HCT116 (cell line): ENCODE data around the gene GPX7. TPM values are rescaled to one million over a fixed set of nuclear protein-coding genes. Genes with fewer than 3 reads are reported as not detected.

Experiments used
- ATAC-seq: fragments of 200-7000 bp; cut with Tn5 transposase; 2 replicates; pipeline ENCODE4 v1.9.1; 2020; ENCODE audit warnings: mild to moderate bottlenecking, moderate library complexity
- BruUV-seq: library from RNA; stranded (reverse); fragments of 400-500 nt; replicated peaks from 2 replicates; lab custom pipeline; 2021; lab: Mats Ljungman, UMichigan
- CTCF ChIA-PET: fragments of 300-600 bp; sonication (Branson Sonifier 250); formaldehyde crosslinking; loops from one replicate; lab custom pipeline; 2021; ENCODE audit warnings: antibody characterized with exemption; lab: Charles Lee
- POLR2A ChIA-PET: fragments of 300-600, 350-600 bp; sonication (Branson Sonifier 250); formaldehyde crosslinking; loops from one replicate; lab custom pipeline; 2021; ENCODE audit warnings: antibody characterized with exemption; lab: Charles Lee
- RAD21 ChIA-PET, 2 experiments: fragments of 300-600 bp; sonication (Branson Sonifier 250); formaldehyde crosslinking; loops; one replicate each; lab custom pipeline; 2023; ENCODE audit warnings: low total read pairs in 2 of 2; ENCODE audit not compliant: uncharacterized antibody in 2 of 2, unreplicated experiment in 2 of 2, low non-redundant PET in 1 of 2; lab: Charles Lee
- DNase-seq: peaks from one replicate; pipeline ENCODE4 v3.0.0-alpha.2; 2010; ENCODE audit warnings: low read depth, low spot score
- H2AFZ ChIP-seq: fragments of 200-600 bp; shearing (Covaris generic), sonication (generic); 2 replicates; pipeline ENCODE4 v1.6.1; 2017; ENCODE audit warnings: low read depth, mixed run types, mixed read lengths, antibody characterized with exemption, low read length; ENCODE audit not compliant: poor library complexity, severe bottlenecking
- H3K27ac ChIP-seq: 2 replicates; pipeline ENCODE4 v1.5.1; 2012; ENCODE audit warnings: low read depth, low read length
- H3K27me3 ChIP-seq: fragments of 200-600 bp; sonication (generic); 2 replicates; pipeline ENCODE4 v1.6.1; 2016; ENCODE audit warnings: mixed run types, low read length, mixed read lengths; ENCODE audit not compliant: insufficient read depth
- H3K36me3 ChIP-seq, 2 experiments: fragments of 200-500 bp in 1 of 2; fragments of 200-600 bp in 1 of 2; sonication (Bioruptor generic) in 1 of 2; sonication (generic) in 1 of 2; 2 replicates each; pipeline versions ENCODE4 v1.5.1 to v1.6.1; 2014 to 2016; ENCODE audit warnings: low read length in 2 of 2, inconsistent platforms in 1 of 2, mixed read lengths in 1 of 2, mixed run types in 1 of 2; ENCODE audit not compliant: insufficient read depth in 2 of 2, control insufficient read depth in 1 of 2
- H3K4me1 ChIP-seq, 2 experiments: fragments of 200-600 bp in 1 of 2; sonication (generic) in 1 of 2; 2 replicates each; pipeline versions ENCODE4 v1.5.1 to v1.6.1; 2012 to 2017; ENCODE audit warnings: low read length in 2 of 2, inconsistent platforms in 1 of 2, mild to moderate bottlenecking in 1 of 2, mixed read lengths in 1 of 2, mixed run types in 1 of 2, moderate library complexity in 1 of 2; ENCODE audit not compliant: insufficient read depth in 2 of 2, control insufficient read depth in 1 of 2
- H3K4me2 ChIP-seq: fragments of 200-600 bp; sonication (generic); 2 replicates; pipeline ENCODE4 v1.6.1; 2017; ENCODE audit warnings: mixed run types, low read length, mixed read lengths
- H3K4me3 ChIP-seq, 2 experiments: fragments of 200-600 bp in 1 of 2; sonication (generic) in 1 of 2; replicated peaks in 1 of 2; 2 replicates each; pipeline ENCODE4 v1.5.1; 2011 to 2016; ENCODE audit warnings: low read length in 2 of 2, control low read depth in 1 of 2, low read depth in 1 of 2, mild to moderate bottlenecking in 1 of 2, mixed read lengths in 1 of 2, mixed run types in 1 of 2
- H3K79me2 ChIP-seq: fragments of 200-600 bp; sonication (generic); 2 replicates; pipeline ENCODE4 v1.6.1; 2017; ENCODE audit warnings: mild to moderate bottlenecking, mixed run types, low read length, moderate library complexity, mixed read lengths; ENCODE audit not compliant: insufficient read depth
- H3K9ac ChIP-seq: fragments of 200-600 bp; sonication (generic); 2 replicates; pipeline ENCODE4 v1.6.1; 2016; ENCODE audit warnings: low read length, mixed read lengths
- H3K9me2 ChIP-seq: fragments of 200-600 bp; sonication (generic), shearing (Covaris generic); 2 replicates; pipeline ENCODE4 v1.6.1; 2017; ENCODE audit warnings: mixed run types, mild to moderate bottlenecking, moderate library complexity; ENCODE audit not compliant: insufficient read depth
- H3K9me3 ChIP-seq, 2 experiments: fragments of 200-500 bp in 1 of 2; fragments of 200-600 bp in 1 of 2; sonication (Bioruptor generic) in 1 of 2; sonication (generic) in 1 of 2; 2 replicates each; pipeline ENCODE4 v1.6.1; 2014 to 2017; ENCODE audit warnings: low read length in 2 of 2, mixed read lengths in 2 of 2, inconsistent platforms in 1 of 2, low read depth in 1 of 2, mild to moderate bottlenecking in 1 of 2, mixed run types in 1 of 2, moderate library complexity in 1 of 2; ENCODE audit not compliant: control insufficient read depth in 1 of 2, insufficient read depth in 1 of 2
- H4K20me1 ChIP-seq: fragments of 200-600 bp; sonication (generic), shearing (Covaris generic); 2 replicates; pipeline ENCODE4 v1.6.1; 2017; ENCODE audit warnings: mixed run types, mild to moderate bottlenecking, moderate library complexity; ENCODE audit not compliant: insufficient read depth
- CBX3 ChIP-seq: IDR thresholded peaks from 2 replicates; pipeline ENCODE4 v1.6.1; 2012; ENCODE audit warnings: low read depth
- EGR1 ChIP-seq: IDR thresholded peaks from 2 replicates; pipeline ENCODE4 v1.6.1; 2012; ENCODE audit warnings: low read depth
- ELF1 ChIP-seq: IDR thresholded peaks from 2 replicates; pipeline ENCODE4 v1.6.1; 2012; ENCODE audit warnings: low read depth, borderline replicate concordance
- FOSL1 ChIP-seq: IDR thresholded peaks from 2 replicates; pipeline ENCODE4 v1.6.1; 2012; ENCODE audit warnings: low read depth
- JUND ChIP-seq: IDR thresholded peaks from 2 replicates; pipeline ENCODE4 v1.6.1; 2012
- POLR2A ChIP-seq: IDR thresholded peaks from 2 replicates; pipeline ENCODE4 v1.7.0; 2011; ENCODE audit warnings: borderline replicate concordance; ENCODE audit not compliant: insufficient read depth, insufficient read length; ENCODE audit errors: extremely low read depth
- POLR2AphosphoS5 ChIP-seq: IDR thresholded peaks from 2 replicates; pipeline ENCODE4 v1.6.1; 2011; ENCODE audit warnings: mild to moderate bottlenecking, low read depth, low read length, moderate library complexity
- RAD21 ChIP-seq: IDR thresholded peaks from 2 replicates; pipeline ENCODE4 v1.6.1; 2012; ENCODE audit warnings: low read depth, mild to moderate bottlenecking
- SP1 ChIP-seq: IDR thresholded peaks from 2 replicates; pipeline ENCODE4 v1.6.1; 2012; ENCODE audit warnings: low read depth
- ZNF274 ChIP-seq: fragments of 200-500 bp; sonication (Bioruptor generic); IDR thresholded peaks from 2 replicates; pipeline ENCODE4 v1.6.1; 2014; ENCODE audit warnings: mild to moderate bottlenecking, low read depth, low read length, inconsistent platforms
- intact Hi-C: fragments of 100-400 bp; cut with micrococcal nuclease; formaldehyde crosslinking; loops from 2 replicates; pipeline ENCODE4 v1.10.0; 2022
- total RNA-seq: library from RNA; stranded (reverse); gene quantifications from one replicate; pipeline ENCODE4 v1.2.1, GENCODE V29; 2021; ENCODE audit not compliant: unreplicated experiment
- TF ChIP-seq, protein P1 (sequence below): IDR thresholded peaks from 2 replicates; pipeline ENCODE4 v1.6.1; 2012; ENCODE audit warnings: low read depth
- TF ChIP-seq, protein P2 (sequence below): IDR thresholded peaks from 2 replicates; pipeline ENCODE4 v1.6.1; 2012
- TF ChIP-seq, protein P3 (sequence below): IDR thresholded peaks from 2 replicates; pipeline ENCODE4 v1.6.1; 2011; ENCODE audit warnings: mild to moderate bottlenecking, low read length, moderate library complexity; ENCODE audit not compliant: insufficient replicate concordance; ENCODE audit errors: extremely low read depth

Gene GPX7
- total RNA-seq, 1 experiment from 2014 or later: not detected

DNA sequence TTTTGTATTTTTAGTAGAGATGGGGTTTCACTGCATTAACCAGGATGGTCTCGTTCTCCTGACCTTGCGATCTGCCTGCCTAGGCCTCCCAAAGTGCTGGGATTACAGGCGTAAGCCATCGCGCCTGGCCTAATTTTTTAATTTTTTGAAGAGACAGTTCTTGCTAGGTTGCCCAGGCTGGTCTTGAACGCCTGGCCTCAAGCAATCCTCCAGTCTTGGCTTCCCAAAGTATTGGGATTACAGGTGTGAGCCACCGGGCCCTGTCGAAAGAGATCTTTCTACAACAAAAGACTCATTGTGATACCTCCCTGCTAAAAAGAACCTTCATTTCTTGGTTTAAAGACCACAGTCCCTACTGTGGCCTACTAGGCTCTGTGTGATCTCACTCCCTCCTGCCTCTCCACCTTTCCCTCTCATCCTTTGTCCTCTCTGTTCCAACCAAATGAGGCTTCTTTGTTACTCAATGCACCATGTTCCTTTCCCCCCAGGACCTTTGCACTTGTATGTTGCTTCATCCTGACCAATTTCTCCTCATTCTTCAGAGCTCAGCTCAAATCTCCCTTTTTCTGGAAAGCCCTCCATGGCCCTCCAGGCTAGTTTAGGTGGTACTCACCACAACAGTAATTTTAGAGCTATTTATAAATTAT lies 1.5 kb upstream of the GPX7 start:
- intact Hi-C loops: no loop called here
- TF ChIP-seq POLR2A (no peak), ELF1 (no peak), FOSL1 (no peak), JUND (no peak), SP1 (no peak), CBX3 (no peak), ZNF274 (no peak), EGR1 (no peak), POLR2AphosphoS5 (no peak), RAD21 (no peak)
- TF ChIP-seq, protein P1, sequence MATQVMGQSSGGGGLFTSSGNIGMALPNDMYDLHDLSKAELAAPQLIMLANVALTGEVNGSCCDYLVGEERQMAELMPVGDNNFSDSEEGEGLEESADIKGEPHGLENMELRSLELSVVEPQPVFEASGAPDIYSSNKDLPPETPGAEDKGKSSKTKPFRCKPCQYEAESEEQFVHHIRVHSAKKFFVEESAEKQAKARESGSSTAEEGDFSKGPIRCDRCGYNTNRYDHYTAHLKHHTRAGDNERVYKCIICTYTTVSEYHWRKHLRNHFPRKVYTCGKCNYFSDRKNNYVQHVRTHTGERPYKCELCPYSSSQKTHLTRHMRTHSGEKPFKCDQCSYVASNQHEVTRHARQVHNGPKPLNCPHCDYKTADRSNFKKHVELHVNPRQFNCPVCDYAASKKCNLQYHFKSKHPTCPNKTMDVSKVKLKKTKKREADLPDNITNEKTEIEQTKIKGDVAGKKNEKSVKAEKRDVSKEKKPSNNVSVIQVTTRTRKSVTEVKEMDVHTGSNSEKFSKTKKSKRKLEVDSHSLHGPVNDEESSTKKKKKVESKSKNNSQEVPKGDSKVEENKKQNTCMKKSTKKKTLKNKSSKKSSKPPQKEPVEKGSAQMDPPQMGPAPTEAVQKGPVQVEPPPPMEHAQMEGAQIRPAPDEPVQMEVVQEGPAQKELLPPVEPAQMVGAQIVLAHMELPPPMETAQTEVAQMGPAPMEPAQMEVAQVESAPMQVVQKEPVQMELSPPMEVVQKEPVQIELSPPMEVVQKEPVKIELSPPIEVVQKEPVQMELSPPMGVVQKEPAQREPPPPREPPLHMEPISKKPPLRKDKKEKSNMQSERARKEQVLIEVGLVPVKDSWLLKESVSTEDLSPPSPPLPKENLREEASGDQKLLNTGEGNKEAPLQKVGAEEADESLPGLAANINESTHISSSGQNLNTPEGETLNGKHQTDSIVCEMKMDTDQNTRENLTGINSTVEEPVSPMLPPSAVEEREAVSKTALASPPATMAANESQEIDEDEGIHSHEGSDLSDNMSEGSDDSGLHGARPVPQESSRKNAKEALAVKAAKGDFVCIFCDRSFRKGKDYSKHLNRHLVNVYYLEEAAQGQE: no peak
- TF ChIP-seq, protein P2, sequence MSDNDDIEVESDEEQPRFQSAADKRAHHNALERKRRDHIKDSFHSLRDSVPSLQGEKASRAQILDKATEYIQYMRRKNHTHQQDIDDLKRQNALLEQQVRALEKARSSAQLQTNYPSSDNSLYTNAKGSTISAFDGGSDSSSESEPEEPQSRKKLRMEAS: no peak
- TF ChIP-seq, protein P3, sequence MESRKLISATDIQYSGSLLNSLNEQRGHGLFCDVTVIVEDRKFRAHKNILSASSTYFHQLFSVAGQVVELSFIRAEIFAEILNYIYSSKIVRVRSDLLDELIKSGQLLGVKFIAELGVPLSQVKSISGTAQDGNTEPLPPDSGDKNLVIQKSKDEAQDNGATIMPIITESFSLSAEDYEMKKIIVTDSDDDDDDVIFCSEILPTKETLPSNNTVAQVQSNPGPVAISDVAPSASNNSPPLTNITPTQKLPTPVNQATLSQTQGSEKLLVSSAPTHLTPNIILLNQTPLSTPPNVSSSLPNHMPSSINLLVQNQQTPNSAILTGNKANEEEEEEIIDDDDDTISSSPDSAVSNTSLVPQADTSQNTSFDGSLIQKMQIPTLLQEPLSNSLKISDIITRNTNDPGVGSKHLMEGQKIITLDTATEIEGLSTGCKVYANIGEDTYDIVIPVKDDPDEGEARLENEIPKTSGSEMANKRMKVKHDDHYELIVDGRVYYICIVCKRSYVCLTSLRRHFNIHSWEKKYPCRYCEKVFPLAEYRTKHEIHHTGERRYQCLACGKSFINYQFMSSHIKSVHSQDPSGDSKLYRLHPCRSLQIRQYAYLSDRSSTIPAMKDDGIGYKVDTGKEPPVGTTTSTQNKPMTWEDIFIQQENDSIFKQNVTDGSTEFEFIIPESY: no peak
- TF ChIP-seq, all 23 proteins: peak for 0
- ATAC-seq (no peak), DNase-seq (no peak)
- Histone ChIP-seq H4K20me1 (no peaks in the 10 kb centered on the region), H3K27ac (no peak overlapping the region), H3K4me2 (no peak overlapping the region), H3K9ac (no peak overlapping the region), H3K9me2 (no peaks in the 10 kb centered on the region), H2AFZ (no peak overlapping the region), H3K27me3 (no peaks in the 10 kb centered on the region), H3K79me2 (no peaks in the 10 kb centered on the region), H3K4me1 (no peaks in the 10 kb centered on the region), H3K9me3 (no peaks in the 10 kb centered on the region), H3K36me3 (no peaks in the 10 kb centered on the region), H3K4me3 (no peak overlapping the region)
- ChIA-PET POLR2A (no interaction called here), RAD21 (no interaction called here), CTCF (no interaction called here)
- BruUV-seq: no TSS peak
